ENCODE data around the gene IL33.

IL33 gene

DNA sequence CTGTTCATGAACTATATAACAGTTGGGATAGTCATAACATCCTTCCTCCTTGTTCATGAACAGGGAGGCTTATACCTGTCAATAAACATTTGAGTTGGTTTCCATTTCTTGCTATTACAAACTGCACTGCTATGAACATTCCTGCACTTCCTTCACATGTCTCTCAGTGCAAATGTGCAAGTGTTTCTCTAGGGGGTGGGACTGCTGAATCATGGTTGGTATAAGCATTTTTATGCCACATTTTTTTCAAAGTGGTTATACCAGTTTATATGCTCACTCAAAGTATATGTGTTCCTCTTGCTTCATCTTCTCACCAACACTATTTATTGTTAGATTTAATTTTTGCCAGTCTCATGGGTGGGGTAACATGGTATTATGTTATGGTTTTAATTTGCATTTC, 86.8 kb downstream of the IL33 start:
- no peak for DNase-seq

GRCh38 chr9:6304232-6304631, 88.6 kb downstream of the IL33 start:
- no peak for DNase-seq

- DNase-seq = no peak
These were observed 90.5 kb downstream of the IL33 start for GRCh38 chr9:6305954-6306563.

All from amygdala (tissue), 56 donors.